ENCODE data around the gene C6orf132. TPM values are rescaled to one million over a fixed set of nuclear protein-coding genes. Genes with fewer than 3 reads are reported as not detected.

C6orf132 gene
- total and polyA plus RNA-seq, 12 donors, result 0.09 to 4.7 (median 1.4) TPM

GRCh38 chr6:42066156-42066675 is 76.2 kb downstream of the C6orf132 start:
- DNase-seq, result no peak
- H3K4me1 ChIP-seq (replicated peaks in 1 of 2), result no peaks in the 10 kb centered on the region
- peaks cover 0 to 85% of the 10 kb centered on the region in 2 donors for H3K36me3 ChIP-seq (replicated peaks in 1 of 2)
- intact Hi-C loops (cut with DNase I), result no loop called here
- H3K27me3 ChIP-seq, result no peaks in the 10 kb centered on the region
- TF ChIP-seq, protein P1, sequence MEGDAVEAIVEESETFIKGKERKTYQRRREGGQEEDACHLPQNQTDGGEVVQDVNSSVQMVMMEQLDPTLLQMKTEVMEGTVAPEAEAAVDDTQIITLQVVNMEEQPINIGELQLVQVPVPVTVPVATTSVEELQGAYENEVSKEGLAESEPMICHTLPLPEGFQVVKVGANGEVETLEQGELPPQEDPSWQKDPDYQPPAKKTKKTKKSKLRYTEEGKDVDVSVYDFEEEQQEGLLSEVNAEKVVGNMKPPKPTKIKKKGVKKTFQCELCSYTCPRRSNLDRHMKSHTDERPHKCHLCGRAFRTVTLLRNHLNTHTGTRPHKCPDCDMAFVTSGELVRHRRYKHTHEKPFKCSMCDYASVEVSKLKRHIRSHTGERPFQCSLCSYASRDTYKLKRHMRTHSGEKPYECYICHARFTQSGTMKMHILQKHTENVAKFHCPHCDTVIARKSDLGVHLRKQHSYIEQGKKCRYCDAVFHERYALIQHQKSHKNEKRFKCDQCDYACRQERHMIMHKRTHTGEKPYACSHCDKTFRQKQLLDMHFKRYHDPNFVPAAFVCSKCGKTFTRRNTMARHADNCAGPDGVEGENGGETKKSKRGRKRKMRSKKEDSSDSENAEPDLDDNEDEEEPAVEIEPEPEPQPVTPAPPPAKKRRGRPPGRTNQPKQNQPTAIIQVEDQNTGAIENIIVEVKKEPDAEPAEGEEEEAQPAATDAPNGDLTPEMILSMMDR (IDR thresholded peaks at IDR 0.05), result no peak
- no peak for TF ChIP-seq POLR2A (IDR thresholded peaks at IDR 0.05)
- H3K9me3 ChIP-seq (replicated peaks in 1 of 3), result no peaks in the 10 kb centered on the region
- H3K27ac ChIP-seq, result no peak overlapping the region
- H3K4me3 ChIP-seq, result no peak overlapping the region
- 95 to 98% (median 96%) methylated on average over 13 of the region's 13 CpGs for WGBS, 4 donors

- DNase-seq, result no peak
- Histone ChIP-seq H3K27me3 (no peaks in the 10 kb centered on the region), H3K9me3 (replicated peaks in 1 of 3) (no peaks in the 10 kb centered on the region), H3K36me3 (replicated peaks in 1 of 2) (peaks cover 0 to 85% of the 10 kb centered on the region in 2 donors), H3K27ac (no peak overlapping the region), H3K4me1 (replicated peaks in 1 of 2) (no peaks in the 10 kb centered on the region), H3K4me3 (no peak overlapping the region)
- 95 to 97% (median 95%) methylated on average over 5 of the region's 5 CpGs for WGBS, 4 donors
- intact Hi-C loops (cut with DNase I), result no loop called here
- TF ChIP-seq, protein P1 (IDR thresholded peaks at IDR 0.05), result no peak
- TF ChIP-seq POLR2A (IDR thresholded peaks at IDR 0.05), result no peak
Observed at GRCh38 chr6:42059743-42060142, 82.7 kb downstream of the C6orf132 start.

- peaks cover 0 to 67% of the 10 kb centered on the region in 2 donors for H3K36me3 ChIP-seq (replicated peaks in 1 of 2)
- H3K9me3 ChIP-seq (replicated peaks in 1 of 3), result no peaks in the 10 kb centered on the region
- peaks cover 12 to 45% of the 10 kb centered on the region in 2 donors for H3K4me1 ChIP-seq (replicated peaks in 1 of 2)
- H3K4me3 ChIP-seq, result no peak overlapping the region
- intact Hi-C loops (cut with DNase I), result no loop called here
- TF ChIP-seq, protein P1 (IDR thresholded peaks at IDR 0.05), result no peak
- no peak for TF ChIP-seq POLR2A (IDR thresholded peaks at IDR 0.05)
- no peaks in the 10 kb centered on the region for H3K27me3 ChIP-seq
- no peak for DNase-seq
- H3K27ac ChIP-seq, result no peak overlapping the region
Observed at GRCh38 chr6:42053601-42054000, 88.8 kb downstream of the C6orf132 start.

DNA sequence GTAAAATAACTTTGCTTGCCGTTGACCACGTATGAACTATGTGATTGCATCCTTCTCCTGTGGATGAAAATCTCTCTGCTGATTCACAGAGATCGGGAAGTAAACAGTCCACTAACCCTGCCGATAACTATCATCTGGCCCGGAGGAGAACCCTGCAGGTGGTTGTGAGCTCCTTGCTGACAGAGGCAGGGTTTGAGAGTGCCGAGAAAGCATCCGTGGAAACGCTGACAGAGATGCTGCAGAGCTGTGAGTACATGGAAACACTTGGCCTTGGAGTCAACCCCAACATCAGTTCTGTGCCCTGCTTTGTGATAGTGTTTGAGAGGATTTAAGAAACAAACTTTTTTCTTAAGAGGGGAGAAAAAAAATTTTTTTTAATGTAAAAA is 91.2 kb downstream of the C6orf132 start:
- H3K27ac ChIP-seq, result peak overlapping the region in 3 of 5 donors; percentile 82 to 92 (median 89)
- peaks cover 0 to 44% of the 10 kb centered on the region in 2 donors for H3K36me3 ChIP-seq (replicated peaks in 1 of 2)
- 15 to 25% (median 19%) methylated on average over 8 of the region's 8 CpGs for WGBS, 4 donors
- no peaks in the 10 kb centered on the region for H3K9me3 ChIP-seq (replicated peaks in 1 of 3)
- H3K4me3 ChIP-seq, result peak overlapping the region in 2 of 4 donors; percentile 58 to 93
- H3K4me1 ChIP-seq (replicated peaks in 1 of 2), result peaks cover 21 to 65% of the 10 kb centered on the region in 2 donors
- H3K27me3 ChIP-seq, result no peaks in the 10 kb centered on the region
- TF ChIP-seq POLR2A (IDR thresholded peaks at IDR 0.05), result no peak
- DNase-seq, result no peak
- intact Hi-C loops (cut with DNase I), result no loop called here

Other genes with a start within 250 kb of the C6orf132 start
- 1 to 10 TPM; 1.5 to 5.7 (median 3.6) TPM for gene USP49, start 247.2 kb downstream of the C6orf132 start, total RNA-seq
- 1 to 10 TPM; 1.5 to 6.2 (median 2.2) TPM for gene USP49, start 247.2 kb downstream of the C6orf132 start, polyA plus RNA-seq
- 10 to 100 TPM in 8 of 9 donors, 1 to 10 TPM in 1; 8.2 to 36.5 (median 23.7) TPM for gene MED20, start 221.5 kb downstream of the C6orf132 start, total RNA-seq
- 10 to 100 TPM in 2 of 3 donors, 1 to 10 TPM in 1; 9.6 to 22.9 (median 12.5) TPM for gene MED20, start 221.5 kb downstream of the C6orf132 start, polyA plus RNA-seq
- gene BYSL, start 221.1 kb downstream of the C6orf132 start, total RNA-seq, result 10 to 100 TPM in 5 of 9 donors, 1 to 10 TPM in 4; 5.1 to 42.9 (median 14.5) TPM
- 10 to 100 TPM; 15.4 to 24.5 (median 17.3) TPM for gene BYSL, start 221.1 kb downstream of the C6orf132 start, polyA plus RNA-seq
- gene CCND3, start 200.8 kb downstream of the C6orf132 start, total RNA-seq, result 100 to 1,000 TPM in 8 of 9 donors, 10 to 100 TPM in 1; 85.9 to 309 (median 166) TPM
- gene CCND3, start 200.8 kb downstream of the C6orf132 start, polyA plus RNA-seq, result 100 to 1,000 TPM in 2 of 3 donors, 10 to 100 TPM in 1; 86.3 to 163 (median 135) TPM
- gene TAF8, start 92.1 kb downstream of the C6orf132 start, total RNA-seq, result 10 to 100 TPM; 16.4 to 83.7 (median 30.2) TPM
- 10 to 100 TPM; 10.1 to 12.7 (median 12.5) TPM for gene TAF8, start 92.1 kb downstream of the C6orf132 start, polyA plus RNA-seq
- gene GUCA1A, start 30.7 kb upstream of the C6orf132 start, total RNA-seq, result under 1 TPM in 1 of 9 donors, not detected in 8; 0.17 TPM
- gene GUCA1A, start 30.7 kb upstream of the C6orf132 start, polyA plus RNA-seq, result not detected
- gene GUCA1B, start 52.3 kb upstream of the C6orf132 start, total RNA-seq, result 1 to 10 TPM in 7 of 9 donors, under 1 TPM in 2; 0.47 to 3.0 (median 1.7) TPM
- gene GUCA1B, start 52.3 kb upstream of the C6orf132 start, polyA plus RNA-seq, result 1 to 10 TPM in 1 of 3 donors, under 1 TPM in 2; 0.34 to 1.5 (median 0.40) TPM
- gene MRPS10, start 75.2 kb upstream of the C6orf132 start, total RNA-seq, result 10 to 100 TPM; 25.5 to 43.2 (median 34.3) TPM
- gene MRPS10, start 75.2 kb upstream of the C6orf132 start, polyA plus RNA-seq, result 10 to 100 TPM; 14.7 to 67.4 (median 15.2) TPM

Data from adrenal gland (tissue), 12 donors.